HEK293 (cell line): Measurements from ENCODE around the gene TMEM88.

Experiments
- CTCF ChIA-PET: fragments of 350-600 bp; formaldehyde crosslinking; extraction: SDS; loops from one replicate; lab custom pipeline; 2021; ENCODE audit warnings: antibody characterized with exemption; lab: Yijun Ruan, JAX
- POLR2A ChIA-PET: fragments of 300-600 bp; formaldehyde crosslinking; extraction: SDS; loops from one replicate; lab custom pipeline; 2020; ENCODE audit warnings: antibody characterized with exemption, inconsistent platforms; lab: Yijun Ruan, JAX
- H3K27ac ChIP-seq: fragments of 200-500 bp; sonication (Bioruptor generic); 2 replicates; pipeline ENCODE4 v1.5.1; 2014; ENCODE audit warnings: low read depth, low read length, control low read depth, inconsistent platforms; ENCODE audit errors: extremely low read depth
- H3K36me3 ChIP-seq, 2 experiments: fragments of 200-500 bp in 1 of 2; sonication (Bioruptor generic) in 1 of 2; 1 replicate in 1 of 2; 2 replicates in 1 of 2; pipeline ENCODE4 v1.5.1; 2014 to 2017; ENCODE audit warnings: inconsistent platforms in 2 of 2, low read length in 2 of 2; ENCODE audit not compliant: control insufficient read depth in 2 of 2, insufficient read depth in 1 of 2
- H3K4me1 ChIP-seq: fragments of 200-500 bp; sonication (Bioruptor generic); 2 replicates; pipeline ENCODE4 v1.5.1; 2014; ENCODE audit warnings: mild to moderate bottlenecking, low read length, inconsistent platforms; ENCODE audit not compliant: control insufficient read depth, insufficient read depth
- H3K4me3 ChIP-seq: 2 replicates; pipeline ENCODE4 v1.5.1; 2011; ENCODE audit warnings: low read depth, mild to moderate bottlenecking, control low read depth, low read length, moderate library complexity
- H3K9me3 ChIP-seq: fragments of 200-500 bp; sonication (Bioruptor generic); 2 replicates; pipeline ENCODE4 v1.5.1; 2014; ENCODE audit warnings: low read depth, low read length, inconsistent platforms; ENCODE audit not compliant: control insufficient read depth, insufficient read depth
- AEBP2 ChIP-seq: fragments of 450-650 bp; formaldehyde crosslinking; IDR thresholded peaks from 2 replicates; pipeline ENCODE4 v1.5.1; 2016; ENCODE audit warnings: missing biosample characterization, missing genetic modification characterization, borderline replicate concordance
- PATZ1 ChIP-seq: fragments of 450-650 bp; formaldehyde crosslinking; IDR thresholded peaks from 2 replicates; pipeline ENCODE4 v1.5.1; 2016; ENCODE audit warnings: missing biosample characterization, missing genetic modification characterization
- REPIN1 ChIP-seq: fragments of 450-650 bp; formaldehyde crosslinking; IDR thresholded peaks from 2 replicates; pipeline ENCODE4 v1.5.1; 2017; ENCODE audit warnings: missing biosample characterization, missing genetic modification characterization, low read depth
- ZBTB17 ChIP-seq: fragments of 450-650 bp; formaldehyde crosslinking; IDR thresholded peaks from 2 replicates; pipeline ENCODE4 v1.5.1; 2016; ENCODE audit warnings: missing biosample characterization, missing genetic modification characterization
- ZEB2 ChIP-seq: fragments of 450-650 bp; formaldehyde crosslinking; IDR thresholded peaks from 2 replicates; pipeline ENCODE4 v1.5.1; 2016; ENCODE audit warnings: missing biosample characterization, missing genetic modification characterization
- ZNF146 ChIP-seq: fragments of 450-650 bp; formaldehyde crosslinking; IDR thresholded peaks from 2 replicates; pipeline ENCODE4 v1.5.1; 2016; ENCODE audit warnings: missing biosample characterization, missing genetic modification characterization
- ZNF174 ChIP-seq: fragments of 450-650 bp; formaldehyde crosslinking; IDR thresholded peaks from 2 replicates; pipeline ENCODE4 v1.5.0; 2017; ENCODE audit warnings: missing biosample characterization, mild to moderate bottlenecking, missing genetic modification characterization
- ZNF426 ChIP-seq: fragments of 450-650 bp; formaldehyde crosslinking; IDR thresholded peaks from 2 replicates; pipeline ENCODE4 v1.5.1; 2017; ENCODE audit warnings: missing biosample characterization, missing genetic modification characterization, mild to moderate bottlenecking, inconsistent platforms, moderate library complexity
- ZNF473 ChIP-seq: fragments of 450-650 bp; formaldehyde crosslinking; IDR thresholded peaks from 2 replicates; pipeline ENCODE4 v1.5.1; 2017; ENCODE audit warnings: missing biosample characterization, missing genetic modification characterization
- ZNF621 ChIP-seq: fragments of 450-650 bp; formaldehyde crosslinking; IDR thresholded peaks from 2 replicates; pipeline ENCODE4 v1.5.1; 2017; ENCODE audit warnings: missing biosample characterization, missing genetic modification characterization
- ZNF670 ChIP-seq: fragments of 450-650 bp; formaldehyde crosslinking; IDR thresholded peaks from 2 replicates; pipeline ENCODE4 v1.5.1; 2016; ENCODE audit warnings: missing biosample characterization, missing genetic modification characterization, low read depth
- ZNF843 ChIP-seq: fragments of 450-650 bp; formaldehyde crosslinking; IDR thresholded peaks from 2 replicates; pipeline ENCODE4 v1.5.1; 2016; ENCODE audit warnings: missing biosample characterization, missing genetic modification characterization
- TF ChIP-seq, protein P1 (sequence below): fragments of 450-650 bp; formaldehyde crosslinking; IDR thresholded peaks from 2 replicates; pipeline ENCODE4 v1.5.1; 2016; ENCODE audit warnings: missing biosample characterization, missing genetic modification characterization
- TF ChIP-seq, protein P2 (sequence below): fragments of 450-650 bp; formaldehyde crosslinking; IDR thresholded peaks from 2 replicates; pipeline ENCODE4 v1.5.1; 2016; ENCODE audit warnings: missing biosample characterization, missing genetic modification characterization
- TF ChIP-seq, protein P3 (sequence below): fragments of 450-650 bp; formaldehyde crosslinking; conservative IDR thresholded peaks from 2 replicates; pipeline ENCODE4 v1.5.1; 2016; ENCODE audit warnings: low read depth, missing biosample characterization, missing genetic modification characterization

Gene TMEM88

DNA sequence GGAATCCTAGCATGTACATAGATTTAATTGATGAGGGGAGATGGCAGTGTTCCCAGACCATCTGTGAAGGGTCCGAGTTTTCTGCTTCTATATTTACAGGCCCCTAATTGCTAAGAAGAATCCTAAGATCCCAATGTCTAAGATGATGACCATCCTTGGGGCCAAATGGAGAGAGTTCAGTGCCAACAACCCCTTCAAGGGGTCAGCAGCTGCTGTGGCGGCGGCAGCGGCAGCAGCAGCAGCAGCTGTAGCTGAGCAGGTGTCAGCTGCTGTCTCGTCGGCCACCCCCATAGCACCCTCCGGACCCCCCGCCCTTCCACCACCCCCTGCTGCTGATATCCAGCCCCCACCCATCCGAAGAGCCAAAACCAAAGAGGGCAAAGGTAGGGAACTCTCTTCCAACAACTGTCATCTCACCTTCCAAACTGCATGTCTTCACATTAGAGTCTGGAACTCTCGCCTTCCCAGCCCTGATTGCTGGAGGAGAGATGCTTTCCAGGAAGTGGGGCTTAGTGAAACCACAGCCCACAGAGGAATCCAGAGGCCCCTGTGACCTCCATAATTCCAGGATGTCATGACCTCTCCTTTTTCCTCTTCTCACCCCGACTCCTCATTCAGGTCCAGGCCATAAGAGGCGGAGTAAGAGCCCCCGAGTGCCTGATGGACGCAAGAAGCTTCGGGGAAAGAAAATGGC lies 38.5 kb downstream of the TMEM88 start:
- Histone ChIP-seq H3K27ac (no peak overlapping the region), H3K36me3 (peaks cover 68 to 76% of the 10 kb centered on the region in 2 experiments), H3K4me3 (no peak overlapping the region), H3K9me3 (no peaks in the 10 kb centered on the region), H3K4me1 (peaks cover 14% of the 10 kb centered on the region)
- POLR2A ChIA-PET = interaction anchor here (1.0 kb wide), 1 partner anchor 37 kb away, joined by 5 read pairs; the partner anchor contains the start of gene NAA38
- CTCF ChIA-PET = interaction anchor here (0.5 to 0.7 kb wide), 4 partner anchors 15 to 300 kb away, joined by 3 to 4 read pairs (median 4); no protein-coding TSS in a partner anchor
- TF ChIP-seq ZBTB17 (tag by site-specific recombination) (no peak), ZNF621 (tag by site-specific recombination) (no peak), ZNF426 (no peak), ZNF843 (tag by site-specific recombination) (no peak), PATZ1 (tag by site-specific recombination) (no peak), ZNF174 (no peak), ZNF146 (tag by site-specific recombination) (no peak), REPIN1 (tag by site-specific recombination) (no peak), AEBP2 (no peak), ZNF473 (no peak)
- TF ChIP-seq, protein P1, sequence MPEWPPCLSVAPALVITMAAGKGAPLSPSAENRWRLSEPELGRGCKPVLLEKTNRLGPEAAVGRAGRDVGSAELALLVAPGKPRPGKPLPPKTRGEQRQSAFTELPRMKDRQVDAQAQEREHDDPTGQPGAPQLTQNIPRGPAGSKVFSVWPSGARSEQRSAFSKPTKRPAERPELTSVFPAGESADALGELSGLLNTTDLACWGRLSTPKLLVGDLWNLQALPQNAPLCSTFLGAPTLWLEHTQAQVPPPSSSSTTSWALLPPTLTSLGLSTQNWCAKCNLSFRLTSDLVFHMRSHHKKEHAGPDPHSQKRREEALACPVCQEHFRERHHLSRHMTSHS = no peak
- TF ChIP-seq, protein P2, sequence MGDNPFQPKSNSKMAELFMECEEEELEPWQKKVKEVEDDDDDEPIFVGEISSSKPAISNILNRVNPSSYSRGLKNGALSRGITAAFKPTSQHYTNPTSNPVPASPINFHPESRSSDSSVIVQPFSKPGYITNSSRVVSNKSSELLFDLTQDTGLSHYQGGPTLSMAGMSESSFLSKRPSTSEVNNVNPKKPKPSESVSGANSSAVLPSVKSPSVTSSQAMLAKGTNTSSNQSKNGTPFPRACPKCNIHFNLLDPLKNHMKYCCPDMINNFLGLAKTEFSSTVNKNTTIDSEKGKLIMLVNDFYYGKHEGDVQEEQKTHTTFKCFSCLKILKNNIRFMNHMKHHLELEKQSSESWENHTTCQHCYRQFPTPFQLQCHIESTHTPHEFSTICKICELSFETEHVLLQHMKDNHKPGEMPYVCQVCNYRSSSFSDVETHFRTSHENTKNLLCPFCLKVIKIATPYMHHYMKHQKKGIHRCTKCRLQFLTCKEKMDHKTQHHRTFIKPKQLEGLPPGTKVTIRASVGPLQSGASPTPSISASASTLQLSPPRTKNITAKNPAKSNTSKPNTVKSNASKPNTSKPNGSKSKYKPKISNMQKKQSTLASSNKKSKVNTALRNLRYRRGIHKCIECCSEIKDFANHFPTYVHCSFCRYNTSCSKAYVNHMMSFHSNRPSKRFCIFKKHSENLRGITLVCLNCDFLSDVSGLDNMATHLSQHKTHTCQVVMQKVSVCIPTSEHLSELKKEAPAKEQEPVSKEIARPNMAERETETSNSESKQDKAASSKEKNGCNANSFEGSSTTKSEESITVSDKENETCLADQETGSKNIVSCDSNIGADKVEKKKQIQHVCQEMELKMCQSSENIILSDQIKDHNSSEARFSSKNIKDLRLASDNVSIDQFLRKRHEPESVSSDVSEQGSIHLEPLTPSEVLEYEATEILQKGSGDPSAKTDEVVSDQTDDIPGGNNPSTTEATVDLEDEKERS = no peak

DNA sequence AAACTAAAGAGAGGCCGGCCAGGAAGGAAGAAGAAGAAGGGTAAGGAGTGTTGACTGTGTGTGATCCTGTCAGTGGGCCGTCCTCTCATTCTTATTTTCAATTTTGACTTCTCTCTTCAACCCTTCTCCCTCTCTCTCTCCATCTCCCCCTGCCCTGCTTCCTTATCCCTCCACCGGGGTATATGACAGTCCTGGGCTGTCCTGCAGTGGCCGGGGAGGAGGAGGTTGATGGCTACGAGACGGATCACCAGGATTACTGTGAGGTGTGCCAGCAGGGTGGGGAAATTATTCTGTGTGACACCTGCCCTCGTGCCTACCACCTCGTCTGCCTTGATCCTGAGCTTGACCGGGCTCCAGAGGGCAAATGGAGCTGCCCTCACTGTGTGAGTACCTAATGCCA lies 39.4 kb downstream of the TMEM88 start:
- Histone ChIP-seq H3K4me3 (no peak overlapping the region), H3K36me3 (peaks cover 69 to 85% of the 10 kb centered on the region in 2 experiments), H3K27ac (no peak overlapping the region), H3K9me3 (no peaks in the 10 kb centered on the region), H3K4me1 (peaks cover 5% of the 10 kb centered on the region)
- TF ChIP-seq ZEB2 (tag by site-specific recombination) (no peak), ZNF146 (tag by site-specific recombination) (no peak), ZNF670 (tag by site-specific recombination) (no peak), AEBP2 (no peak), ZNF621 (tag by site-specific recombination) (no peak)
- TF ChIP-seq, protein P3, sequence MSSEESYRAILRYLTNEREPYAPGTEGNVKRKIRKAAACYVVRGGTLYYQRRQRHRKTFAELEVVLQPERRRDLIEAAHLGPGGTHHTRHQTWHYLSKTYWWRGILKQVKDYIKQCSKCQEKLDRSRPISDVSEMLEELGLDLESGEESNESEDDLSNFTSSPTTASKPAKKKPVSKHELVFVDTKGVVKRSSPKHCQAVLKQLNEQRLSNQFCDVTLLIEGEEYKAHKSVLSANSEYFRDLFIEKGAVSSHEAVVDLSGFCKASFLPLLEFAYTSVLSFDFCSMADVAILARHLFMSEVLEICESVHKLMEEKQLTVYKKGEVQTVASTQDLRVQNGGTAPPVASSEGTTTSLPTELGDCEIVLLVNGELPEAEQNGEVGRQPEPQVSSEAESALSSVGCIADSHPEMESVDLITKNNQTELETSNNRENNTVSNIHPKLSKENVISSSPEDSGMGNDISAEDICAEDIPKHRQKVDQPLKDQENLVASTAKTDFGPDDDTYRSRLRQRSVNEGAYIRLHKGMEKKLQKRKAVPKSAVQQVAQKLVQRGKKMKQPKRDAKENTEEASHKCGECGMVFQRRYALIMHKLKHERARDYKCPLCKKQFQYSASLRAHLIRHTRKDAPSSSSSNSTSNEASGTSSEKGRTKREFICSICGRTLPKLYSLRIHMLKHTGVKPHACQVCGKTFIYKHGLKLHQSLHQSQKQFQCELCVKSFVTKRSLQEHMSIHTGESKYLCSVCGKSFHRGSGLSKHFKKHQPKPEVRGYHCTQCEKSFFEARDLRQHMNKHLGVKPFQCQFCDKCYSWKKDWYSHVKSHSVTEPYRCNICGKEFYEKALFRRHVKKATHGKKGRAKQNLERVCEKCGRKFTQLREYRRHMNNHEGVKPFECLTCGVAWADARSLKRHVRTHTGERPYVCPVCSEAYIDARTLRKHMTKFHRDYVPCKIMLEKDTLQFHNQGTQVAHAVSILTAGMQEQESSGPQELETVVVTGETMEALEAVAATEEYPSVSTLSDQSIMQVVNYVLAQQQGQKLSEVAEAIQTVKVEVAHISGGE = 0 out of 2 replicates have a peak, but pooled peaks have one; percentile 14
- CTCF ChIA-PET = interaction anchor here (0.7 kb wide), 1 partner anchor 59 kb away, joined by 3 read pairs; no protein-coding TSS in a partner anchor
- POLR2A ChIA-PET = no interaction called here
